GM13977 (cell line): ENCODE data around the gene FRAS1.

Source experiments
- DNase-seq: peaks from one replicate; pipeline ENCODE4 v3.0.0; 2012; ENCODE audit warnings: low spot score
- CTCF ChIP-seq: IDR thresholded peaks from 2 replicates; pipeline ENCODE4 v1.5.1; 2012; ENCODE audit warnings: mild to moderate bottlenecking, control low read depth; ENCODE audit not compliant: insufficient read depth; ENCODE audit errors: extremely low read depth, missing control alignments
- in situ Hi-C: fragments of 300-500 bp; cut with MboI; formaldehyde crosslinking; loops from one replicate; pipeline ENCODE4 v1.12.0; 2022; ENCODE audit warnings: low sequenced_read_pairs, low pct_unique_long_range_greater_than_20kb, mixed read lengths, inconsistent platforms; ENCODE audit not compliant: unreplicated experiment

Gene FRAS1

GRCh38 chr4:78033861-78034260, 23.3 kb upstream of the FRAS1 start:
- no peak for TF ChIP-seq CTCF
- in situ Hi-C loops, result no loop called here
- no peak for DNase-seq

- in situ Hi-C loops, result no loop called here
- no peak for DNase-seq
- no peak for TF ChIP-seq CTCF
Measured at GRCh38 chr4:78038704-78039103, 18.4 kb upstream of the FRAS1 start.

GRCh38 chr4:78039678-78040077, 17.4 kb upstream of the FRAS1 start:
- no peak for TF ChIP-seq CTCF
- no peak for DNase-seq
- in situ Hi-C loops, result no loop called here

- in situ Hi-C loops, result no loop called here
- no peak for DNase-seq
- no peak for TF ChIP-seq CTCF
Measured at GRCh38 chr4:78040431-78040830, 16.7 kb upstream of the FRAS1 start.

- TF ChIP-seq CTCF, result no peak
- DNase-seq, result no peak
- in situ Hi-C loops, result no loop called here
Measured at GRCh38 chr4:78047366-78047765, 9.8 kb upstream of the FRAS1 start.

GRCh38 chr4:78056265-78057129, 626 bp upstream of the FRAS1 start:
- DNase-seq, result peak; percentile 65
- TF ChIP-seq CTCF, result no peak
- in situ Hi-C loops, result no loop called here
